HG03175 (cell line): ENCODE results near the gene NIN.

Source experiments
- ATAC-seq: cut with Tn5 transposase; IDR thresholded peaks from one replicate; pipeline ENCODE4 v1.9.1; 2021; ENCODE audit warnings: mild to moderate bottlenecking, moderate library complexity; ENCODE audit not compliant: unreplicated experiment

NIN gene

DNA sequence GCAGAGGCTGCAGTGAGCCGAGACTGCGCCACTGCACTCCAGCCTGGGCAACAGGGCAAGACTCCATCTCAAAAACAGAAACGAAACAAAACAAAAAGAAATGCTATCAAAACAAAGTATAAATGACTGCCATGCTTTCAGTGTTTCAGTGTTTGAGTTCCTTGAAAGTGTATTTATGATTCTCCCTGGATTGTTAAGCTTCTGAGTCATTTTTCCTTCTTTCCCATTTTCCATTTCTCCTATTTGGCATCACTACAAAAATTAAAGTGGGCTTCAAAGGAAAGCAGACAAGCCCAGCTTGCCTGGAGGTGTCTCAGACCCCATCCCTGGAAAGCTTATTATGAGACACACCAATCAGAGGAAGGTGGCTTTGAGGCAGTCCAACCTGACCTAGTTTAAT, 35.1 kb downstream of the NIN start:
- no peak for ATAC-seq

DNA sequence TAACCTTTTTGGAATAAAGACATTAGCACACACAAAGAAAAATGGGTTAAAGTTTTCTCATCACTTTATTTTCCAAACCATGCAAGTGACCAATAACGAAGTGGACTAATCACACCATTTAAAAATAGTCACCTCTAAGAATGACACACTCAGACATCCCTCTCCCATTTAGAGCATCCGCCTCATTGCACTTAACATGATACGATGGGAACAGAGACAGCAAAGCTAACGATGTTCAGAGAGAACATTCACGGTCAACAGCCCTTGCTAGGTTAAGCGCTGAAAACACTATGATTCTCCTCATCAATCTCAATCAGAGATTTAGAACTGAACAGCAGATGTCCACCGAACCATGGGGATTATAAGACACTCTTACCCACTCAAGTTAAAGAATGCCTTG, 35.8 kb downstream of the NIN start:
- ATAC-seq = no peak

DNA sequence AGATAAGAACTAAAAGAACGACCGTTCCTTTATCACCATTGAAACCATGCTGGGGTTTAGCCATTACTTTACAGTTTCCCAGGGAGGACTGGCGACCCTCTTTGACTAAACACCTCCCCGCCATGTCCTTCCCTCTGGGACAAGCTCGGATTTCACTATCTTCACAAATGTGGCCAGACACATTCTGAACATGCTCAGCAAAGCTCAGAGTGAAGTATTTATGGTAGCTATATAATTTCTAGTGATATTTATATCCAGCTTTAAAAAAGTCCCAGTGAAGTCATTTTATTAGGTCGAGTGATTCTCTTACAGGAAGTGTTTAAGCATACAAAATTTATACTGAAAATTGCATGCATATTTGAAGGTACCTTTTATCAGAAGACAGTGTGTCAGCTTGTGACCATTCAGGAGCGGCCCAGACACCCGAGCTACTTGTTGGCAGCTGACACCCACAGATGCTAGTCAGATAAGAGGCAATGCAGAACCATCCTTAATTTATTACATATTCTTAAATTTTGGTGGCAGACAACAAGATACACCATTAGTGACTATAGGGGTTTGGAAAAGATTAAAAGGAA, 36.8 kb downstream of the NIN start:
- no peak for ATAC-seq

DNA sequence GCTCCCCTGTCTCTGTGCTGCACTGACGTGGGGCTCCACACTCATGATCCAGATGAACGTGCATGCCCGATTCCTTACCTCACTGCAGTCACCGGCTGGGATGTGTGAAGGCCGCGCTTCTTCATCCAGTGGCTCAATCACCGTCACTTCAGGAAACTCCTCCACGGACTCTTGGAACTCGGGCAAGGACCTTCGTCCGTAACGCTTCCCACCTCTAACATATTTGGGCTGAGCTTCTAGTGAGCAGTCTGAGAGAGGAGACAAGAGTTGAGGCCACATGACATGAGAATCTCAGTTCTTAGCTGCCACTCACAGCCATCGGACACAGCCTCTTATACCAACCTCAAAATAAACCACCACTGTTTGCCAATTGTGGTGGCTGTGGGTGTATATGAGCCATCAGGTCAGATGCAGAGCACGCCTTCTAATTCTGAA, 38.3 kb downstream of the NIN start:
- no peak for ATAC-seq

DNA sequence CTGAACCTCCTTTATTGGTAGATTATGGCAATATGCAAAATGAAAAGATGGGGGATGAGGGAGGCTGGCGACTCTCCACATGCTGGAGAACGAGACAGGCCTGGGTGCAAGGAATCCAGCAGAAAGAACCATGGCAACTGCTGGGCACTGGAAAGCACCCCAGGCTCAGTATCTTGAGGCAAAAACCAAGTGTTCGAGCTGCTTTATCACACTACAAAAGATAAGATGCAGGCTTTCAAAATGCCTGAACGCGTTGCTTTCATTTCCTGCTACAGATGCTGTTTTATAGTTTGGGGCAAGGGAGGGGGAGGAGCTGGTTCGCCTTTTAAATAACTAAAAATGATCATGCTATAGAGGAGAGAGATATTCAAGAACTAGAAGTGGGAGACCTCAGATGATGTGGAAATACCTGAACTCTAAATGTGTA, 38.9 kb downstream of the NIN start:
- ATAC-seq = no peak

DNA sequence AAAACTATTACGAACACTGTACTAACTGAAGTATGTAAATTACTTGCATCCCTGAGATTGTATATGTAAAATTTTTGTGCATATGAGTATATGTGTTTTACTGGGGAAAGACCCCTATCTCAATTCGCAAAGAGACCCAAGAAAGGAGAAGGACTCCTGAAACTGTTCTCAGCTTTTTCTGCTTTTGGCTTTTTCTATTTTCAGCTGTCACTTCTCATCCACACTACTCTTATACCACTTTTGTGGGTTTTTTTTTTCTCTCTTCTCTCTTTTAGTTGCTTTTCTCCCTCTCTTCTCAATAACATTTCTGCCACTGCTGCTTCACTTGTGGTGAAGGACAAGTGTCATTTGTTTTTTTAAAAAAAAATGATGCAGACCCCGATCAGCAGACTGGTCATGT, 39.8 kb downstream of the NIN start:
- peak; percentile 24 for ATAC-seq

DNA sequence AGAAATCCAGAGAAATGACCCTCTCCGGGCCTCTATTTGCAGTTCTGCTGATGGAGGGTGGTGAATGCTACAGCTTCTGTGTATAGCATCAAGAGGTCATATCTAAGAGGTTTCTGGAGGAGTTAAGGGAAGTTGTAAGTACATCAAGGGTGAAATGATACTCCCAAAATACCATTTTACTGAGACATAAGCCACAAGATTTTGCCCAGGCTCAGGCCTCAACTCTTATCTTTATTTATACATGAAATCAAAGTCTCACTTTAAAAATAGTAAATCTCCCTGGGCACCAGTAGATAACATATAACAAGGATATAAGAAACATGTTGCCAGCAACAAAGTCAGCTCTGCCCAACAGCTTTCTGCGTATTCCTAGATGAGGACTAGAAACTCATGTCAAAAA, 40.4 kb downstream of the NIN start:
- no peak for ATAC-seq

DNA sequence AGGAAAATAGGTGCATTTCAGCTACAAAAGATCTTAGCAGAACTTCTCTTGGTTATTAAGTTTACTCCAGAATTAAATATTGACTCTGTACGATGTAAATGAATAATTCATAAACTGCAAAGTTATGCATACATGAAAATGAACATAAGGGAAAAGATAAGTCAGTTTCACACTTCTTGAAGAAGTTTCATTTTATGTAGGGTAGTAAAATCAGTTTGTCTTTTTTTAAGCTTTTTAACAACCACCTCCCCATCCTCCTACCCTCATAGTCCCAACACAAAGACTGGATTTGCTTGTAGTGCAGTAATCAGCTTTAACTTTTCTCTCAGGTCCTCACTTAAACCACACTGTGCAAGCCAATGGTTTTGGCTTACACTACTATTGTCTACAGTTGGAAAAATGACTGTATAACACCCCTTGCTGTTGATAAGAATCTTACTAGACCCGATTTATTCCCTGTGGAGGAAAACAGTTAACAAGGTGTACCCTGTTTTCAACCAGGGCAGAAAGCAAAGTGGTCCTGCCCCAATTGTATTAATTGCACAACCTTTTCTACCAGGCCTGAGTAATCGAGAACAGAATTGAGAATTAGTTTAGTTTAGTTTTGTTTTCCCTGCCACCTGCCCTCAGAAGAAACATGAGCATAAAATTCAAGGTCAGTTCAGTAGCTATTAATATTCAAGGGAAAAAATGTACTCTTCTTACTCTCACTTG, 44.1 kb downstream of the NIN start:
- no peak for ATAC-seq

DNA sequence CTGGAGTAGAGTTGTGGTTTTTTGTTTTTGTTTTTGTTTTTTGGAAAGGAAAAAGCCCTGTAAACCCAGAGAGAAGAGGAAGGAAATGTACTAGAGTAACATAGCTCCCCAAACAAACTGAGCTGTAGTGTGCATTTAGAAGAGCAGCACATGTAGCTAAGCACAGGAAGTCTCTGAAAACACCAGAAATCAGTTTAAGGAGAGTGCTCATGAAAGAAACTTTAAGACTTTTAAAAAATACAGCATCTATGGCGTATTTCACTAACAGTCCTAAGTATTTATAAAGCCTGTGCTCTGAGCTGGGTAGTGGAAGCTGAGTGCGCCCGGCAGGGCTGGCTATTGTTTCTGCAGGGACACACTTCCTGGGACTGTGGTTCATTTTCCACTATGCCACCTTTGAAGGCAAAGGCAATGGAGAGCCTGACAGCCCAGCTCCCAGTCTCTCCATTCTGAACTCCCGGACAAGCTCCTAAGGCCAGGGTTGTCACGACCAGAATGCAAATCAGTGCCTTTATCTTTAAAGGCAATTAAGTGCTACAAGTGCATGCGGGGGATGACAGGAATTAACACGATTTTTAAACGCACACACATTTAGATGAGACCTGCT, 45.4 kb downstream of the NIN start:
- no peak for ATAC-seq

DNA sequence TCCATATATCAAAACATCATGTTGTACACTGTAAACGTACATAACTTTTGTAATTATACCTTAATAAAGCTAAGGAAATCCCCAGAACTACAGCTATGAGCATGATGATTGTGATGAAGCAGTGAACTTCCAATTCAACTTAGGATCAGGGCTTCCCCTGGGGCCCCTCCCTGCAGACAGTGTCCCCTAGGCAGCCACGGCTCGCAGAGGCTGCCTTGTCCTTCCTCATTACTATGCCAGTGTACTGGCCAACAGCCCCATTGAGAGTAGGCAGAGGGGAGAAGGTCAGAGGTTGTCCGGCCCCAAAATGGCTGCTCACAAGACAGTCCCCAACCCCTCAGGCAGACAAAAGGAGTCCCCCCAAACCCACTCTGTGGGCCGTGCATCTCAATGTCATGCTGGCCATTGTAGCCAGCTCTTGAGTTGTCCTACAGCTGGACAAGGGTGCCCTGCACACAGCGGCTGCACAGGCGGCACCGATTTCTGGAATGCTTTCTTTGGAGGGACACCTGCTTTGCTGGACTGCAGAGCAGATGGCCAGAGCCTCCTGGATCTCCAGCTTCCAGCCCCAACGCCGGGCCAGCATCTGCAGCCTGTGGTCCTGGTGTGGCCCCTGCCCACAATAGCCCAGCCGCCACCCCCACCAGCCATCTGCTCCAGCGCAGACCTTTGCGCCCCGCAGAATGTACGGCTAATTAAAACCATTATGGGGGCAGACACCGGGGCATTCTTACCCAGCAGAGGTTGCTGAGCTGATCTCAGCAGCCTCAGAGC, 46.1 kb downstream of the NIN start:
- no peak for ATAC-seq

DNA sequence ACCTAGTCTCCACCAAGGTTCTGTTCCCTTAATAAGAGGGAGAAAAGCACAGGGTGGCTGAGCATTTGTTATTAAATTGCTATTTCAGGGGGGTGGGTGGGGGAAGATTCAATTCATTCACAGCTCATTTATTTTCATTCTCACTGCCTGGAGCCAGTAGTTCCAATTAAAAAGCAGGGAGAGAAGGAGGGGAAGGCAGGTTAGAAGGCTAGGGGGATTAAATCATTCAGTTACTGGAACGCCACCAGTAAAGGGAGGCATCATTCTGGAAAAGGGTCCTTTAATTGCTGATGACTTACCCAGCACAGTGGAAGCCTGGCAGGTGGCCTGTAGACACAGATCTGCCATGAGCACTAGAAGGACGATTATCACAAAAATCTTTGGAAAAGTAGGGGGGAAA, 47.4 kb downstream of the NIN start:
- ATAC-seq = no peak

DNA sequence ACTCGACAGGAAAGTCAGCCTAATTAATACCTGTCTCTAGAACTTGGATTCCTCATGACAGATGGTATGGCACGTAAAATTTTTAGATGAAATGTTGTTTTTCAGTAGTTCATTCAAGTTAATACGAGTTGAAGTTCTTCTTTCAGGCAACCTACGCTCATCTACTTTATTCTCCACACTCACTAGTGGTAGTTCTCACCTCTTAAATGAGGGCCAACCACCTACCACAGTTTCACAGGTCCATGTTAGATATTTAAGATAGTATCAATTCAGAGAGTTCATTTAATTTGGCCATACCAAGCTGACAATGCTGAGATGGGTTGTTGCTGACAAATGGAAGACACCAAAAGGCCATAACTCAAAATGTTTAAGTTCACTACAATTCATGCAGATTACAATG, 50.6 kb downstream of the NIN start:
- no peak for ATAC-seq

DNA sequence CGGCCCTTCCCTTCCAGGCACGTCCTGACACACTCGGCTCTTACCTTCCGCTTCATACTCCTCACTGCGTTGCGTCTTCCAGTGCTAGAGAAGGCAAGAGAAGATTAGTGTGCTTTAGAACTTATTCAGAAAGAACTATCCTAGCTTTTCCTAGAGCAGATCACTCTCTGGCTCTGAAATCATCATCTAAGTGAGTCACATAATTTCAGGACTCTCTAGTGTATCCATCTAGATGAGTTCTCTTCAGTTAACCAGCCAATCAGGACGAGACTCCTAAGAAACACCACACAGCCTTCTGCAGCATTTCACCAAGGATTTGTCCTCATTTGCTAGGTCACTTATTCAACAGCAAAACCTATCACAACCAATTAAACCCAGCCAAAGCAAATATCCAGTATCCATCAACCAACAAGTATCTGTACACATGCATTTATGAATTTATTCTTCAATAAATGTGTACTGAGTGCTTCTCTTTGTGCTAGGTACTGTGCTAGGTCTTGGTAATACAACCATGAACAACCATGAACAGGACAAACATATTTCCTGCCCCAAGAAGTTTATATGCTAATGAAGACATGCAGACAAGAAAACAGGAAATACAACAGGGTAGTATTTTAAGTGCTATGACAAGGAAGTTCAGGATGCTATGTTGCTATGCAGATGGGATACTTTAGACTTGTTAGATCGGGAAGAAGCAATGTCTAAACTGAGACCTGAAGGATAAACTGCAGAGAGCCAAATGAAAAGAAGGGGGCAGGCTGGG, 52.1 kb downstream of the NIN start:
- no peak for ATAC-seq

DNA sequence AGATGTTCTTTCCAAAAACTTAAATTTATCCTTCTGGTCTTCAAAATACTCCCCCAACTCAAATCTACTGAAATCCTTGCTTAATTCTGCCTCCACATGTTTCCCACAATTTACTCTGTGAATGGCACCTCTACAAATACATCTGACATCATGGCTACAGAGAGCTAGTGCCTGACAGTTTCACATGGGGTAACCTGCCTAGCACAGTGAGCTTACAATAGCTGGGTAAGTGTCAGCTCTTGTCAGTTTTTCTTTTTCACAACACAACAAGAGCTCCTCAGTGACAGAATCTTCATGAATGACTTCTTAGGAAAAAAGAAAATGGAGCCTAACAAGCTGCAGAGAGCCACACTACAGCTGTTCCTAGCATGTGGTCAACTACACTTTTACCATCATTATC, 54.4 kb downstream of the NIN start:
- ATAC-seq = no peak

DNA sequence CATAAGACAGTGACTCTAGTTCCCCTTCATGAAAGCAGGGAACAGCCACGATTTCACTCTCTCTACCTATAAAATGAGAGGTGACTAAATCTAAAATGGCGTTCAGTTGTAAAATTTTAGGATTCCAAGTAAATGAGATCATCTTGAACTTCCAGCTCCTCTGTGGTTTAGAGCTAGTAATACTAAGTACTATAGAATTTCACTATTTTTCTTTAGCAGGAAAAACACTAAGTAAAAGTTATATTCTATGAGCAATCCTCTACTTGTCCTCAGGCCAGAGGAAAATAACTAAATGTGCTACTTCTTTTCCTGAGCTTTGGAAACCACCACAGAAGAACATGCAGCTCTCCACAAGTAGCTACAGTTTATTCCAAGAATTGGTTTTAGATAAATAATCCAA, 55.6 kb downstream of the NIN start:
- ATAC-seq = no peak

DNA sequence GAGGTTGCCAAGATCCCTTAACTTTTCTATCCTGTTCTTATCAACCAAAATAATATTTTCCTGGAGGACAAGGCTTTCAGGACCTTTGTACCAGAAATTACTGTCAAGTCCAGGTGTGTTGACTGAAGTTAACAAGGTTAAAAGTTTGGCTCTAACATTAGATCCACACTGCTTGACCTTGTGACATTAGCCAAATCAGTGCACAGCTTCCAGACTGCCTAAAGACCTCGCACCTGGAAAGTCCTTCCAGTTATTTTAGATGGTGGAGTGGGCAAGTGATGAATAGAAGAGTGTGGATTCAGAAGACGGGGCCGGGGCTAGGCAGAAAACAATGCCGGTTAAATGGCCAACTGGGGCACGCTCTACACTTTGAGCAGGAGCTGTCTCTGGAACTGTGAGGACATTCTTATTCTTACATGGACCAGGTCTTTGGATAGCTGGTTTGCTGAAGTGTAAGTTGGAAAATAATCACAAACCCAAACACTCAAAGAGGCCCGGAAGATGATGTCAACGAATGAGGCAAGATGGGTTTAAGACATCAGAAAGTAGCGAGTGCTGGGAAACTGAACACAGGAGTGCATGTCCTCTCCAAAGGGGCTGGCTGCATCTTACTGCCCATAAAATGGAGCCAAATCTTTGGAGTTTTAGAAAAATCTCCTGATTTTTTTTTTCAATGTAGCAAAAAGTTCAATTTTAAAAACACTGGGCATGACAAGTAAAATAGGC, 56.3 kb downstream of the NIN start:
- ATAC-seq = no peak

DNA sequence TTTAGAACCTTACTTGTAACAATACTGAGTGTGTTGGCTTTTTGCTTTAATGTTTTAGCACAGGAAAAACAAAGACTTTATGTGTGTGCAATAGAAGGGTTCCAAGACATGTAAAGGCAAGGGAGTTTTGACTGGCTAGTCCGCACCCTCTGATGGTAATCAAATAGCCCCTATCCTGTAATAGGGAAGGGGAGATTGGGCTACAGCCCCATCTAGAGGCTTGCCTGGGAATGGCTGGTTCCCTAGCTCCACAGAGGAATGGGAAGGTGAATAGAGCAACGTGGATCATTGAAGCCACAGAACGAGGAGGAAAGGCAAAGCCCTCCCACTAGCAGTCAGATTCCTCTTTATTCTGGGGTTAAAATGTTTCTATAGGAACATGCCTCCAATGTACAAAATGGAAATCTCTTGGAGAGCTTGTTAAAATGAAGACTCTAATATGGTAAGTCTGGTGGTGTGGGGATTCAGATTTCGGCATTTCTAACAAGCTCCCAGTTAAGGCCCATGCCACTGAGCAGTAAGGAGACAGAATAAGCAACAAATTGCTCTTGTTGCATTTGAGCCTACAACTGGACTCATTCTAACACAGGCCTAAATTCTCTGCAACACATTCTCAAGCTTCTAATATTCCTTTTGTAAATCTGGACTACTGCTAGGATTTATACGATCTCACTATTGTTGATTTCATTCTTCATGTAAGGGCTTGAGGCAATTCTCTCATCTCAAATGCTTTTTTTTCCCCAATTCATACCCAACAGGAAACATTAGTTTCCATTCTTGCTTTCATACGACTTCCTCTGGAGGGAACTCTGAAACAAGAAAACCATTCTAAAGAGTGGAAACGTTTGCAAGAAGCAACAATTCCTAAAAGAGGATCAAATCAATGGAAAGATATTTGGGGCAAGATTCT, 57.1 kb downstream of the NIN start:
- no peak for ATAC-seq

DNA sequence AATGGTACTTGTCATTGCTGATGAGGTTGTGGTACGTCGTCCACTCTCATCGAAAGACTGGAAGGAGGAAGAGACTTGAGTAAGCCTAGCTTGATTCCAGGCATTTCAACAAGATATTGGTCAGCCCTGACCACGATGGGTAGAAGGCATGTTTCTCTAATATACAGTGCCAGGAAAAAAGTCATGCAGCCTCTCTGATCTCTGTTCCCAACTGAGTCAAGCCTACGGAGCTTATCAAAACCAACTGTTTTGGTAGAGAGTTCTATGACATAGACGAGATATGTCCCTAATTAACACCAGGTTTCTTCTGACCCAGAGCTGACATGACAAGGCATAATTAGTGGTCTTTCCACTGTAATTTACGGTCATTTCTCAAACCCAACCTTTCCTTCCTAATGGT, 58.5 kb downstream of the NIN start:
- no peak for ATAC-seq

DNA sequence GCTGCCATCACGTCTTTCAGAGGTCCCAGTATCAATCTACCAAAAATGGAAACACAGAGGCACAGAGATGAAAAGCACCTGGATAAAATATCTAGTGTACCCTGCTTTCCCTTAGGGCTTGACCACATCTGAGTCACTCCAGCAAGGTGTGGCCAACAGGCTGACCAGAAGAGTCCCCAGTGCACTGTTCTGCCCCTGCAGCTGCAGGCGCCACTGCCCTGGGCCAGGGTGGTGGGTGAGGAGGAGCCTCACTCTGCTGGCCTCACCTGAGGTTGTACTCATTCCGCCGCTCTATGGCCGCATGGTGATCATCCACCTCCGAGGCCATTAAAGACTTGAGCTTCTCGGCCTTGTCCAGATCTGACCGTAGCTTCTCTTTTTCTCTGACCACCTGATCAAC, 60.4 kb downstream of the NIN start:
- ATAC-seq = no peak
